Tibial artery (tissue), 4 donors: ENCODE measurements around the gene CPOX.
"Not testable (repeated sequence)": the region's sequence is repeated elsewhere in the genome, so short reads cannot be mapped to it uniquely, and the experiment has no call there.

Experiments used
- DNase-seq, 2 donors: peaks; one replicate each; pipeline ENCODE4 v3.0.0-alpha.2; 2019
- H3K27ac ChIP-seq, 2 donors: fragments of 200-600 bp; sonication (generic) in 1 of 2; 1 replicate in 1 of 2; 2 replicates in 1 of 2; pipeline ENCODE4 v1.5.1; 2018 to 2019; ENCODE audit warnings: mild to moderate bottlenecking in 1 of 2
- H3K27me3 ChIP-seq, 2 donors: fragments of 200-600 bp; sonication (generic) in 1 of 2; one replicate each; pipeline versions ENCODE4 v1.5.1 to v1.6.0; 2016 to 2019
- H3K36me3 ChIP-seq, 3 donors: fragments of 200-600 bp; sonication (generic) in 2 of 3; one replicate each; pipeline ENCODE4 v1.5.1; 2016 to 2019; ENCODE audit warnings: mild to moderate bottlenecking in 2 of 3
- H3K4me1 ChIP-seq, 4 donors: fragments of 200-600 bp; sonication (generic) in 2 of 4; 1 replicate in 3 of 4; 2 replicates in 1 of 4; pipeline ENCODE4 v1.5.1; 2016 to 2019
- H3K4me3 ChIP-seq, 2 donors: fragments of 200-600 bp; sonication (generic) in 1 of 2; 1 replicate in 1 of 2; 2 replicates in 1 of 2; pipeline ENCODE4 v1.5.1; 2018 to 2019; ENCODE audit warnings: mild to moderate bottlenecking in 2 of 2
- H3K9me3 ChIP-seq, 3 donors: fragments of 200-600 bp; sonication (generic) in 1 of 3; one replicate each; pipeline ENCODE4 v1.5.1; 2016 to 2019
- intact Hi-C: fragments of 100-400 bp; cut with DNase I; formaldehyde crosslinking; loops from one replicate; pipeline ENCODE4 v1.15.0; 2023; ENCODE audit warnings: low total_unique reads
- TF ChIP-seq, protein P1 (sequence below), 2 experiments: fragments of 200-600 bp in 1 of 2; fragments of 450-650 bp in 1 of 2; IDR thresholded peaks; one replicate each; pipeline ENCODE4 v1.5.1; 2017 to 2019; ENCODE audit warnings: antibody characterized with exemption in 2 of 2, mild to moderate bottlenecking in 1 of 2, moderate library complexity in 1 of 2

CPOX gene

DNA sequence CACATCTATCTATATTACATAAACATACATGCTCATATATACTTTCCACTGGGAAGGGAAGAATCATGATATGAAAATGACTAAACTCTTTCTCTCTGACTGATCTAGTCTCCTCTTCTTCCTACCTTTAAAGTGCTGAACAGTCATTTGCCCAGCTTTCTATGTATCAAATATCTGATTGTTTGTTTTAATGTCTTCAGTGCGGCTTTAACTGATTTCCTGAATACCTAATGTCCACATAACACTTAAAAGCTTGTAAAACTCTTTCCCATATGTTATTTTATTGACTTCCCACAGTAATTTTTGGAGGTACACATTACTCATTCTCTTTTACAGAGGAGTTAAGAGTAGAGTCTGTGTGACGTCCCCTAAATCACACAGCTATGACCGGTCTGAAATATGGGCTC lies 28.2 kb downstream of the CPOX start:
- Histone ChIP-seq H3K4me3 (no peak overlapping the region), H3K4me1 (no peaks in the 10 kb centered on the region), H3K27me3 (peaks cover 0 to 2% of the 10 kb centered on the region in 2 donors), H3K9me3 (no peaks in the 10 kb centered on the region), H3K36me3 (no peaks in the 10 kb centered on the region), H3K27ac (no peak overlapping the region)
- no peak for DNase-seq
- intact Hi-C loops = no loop called here
- TF ChIP-seq, protein P1, sequence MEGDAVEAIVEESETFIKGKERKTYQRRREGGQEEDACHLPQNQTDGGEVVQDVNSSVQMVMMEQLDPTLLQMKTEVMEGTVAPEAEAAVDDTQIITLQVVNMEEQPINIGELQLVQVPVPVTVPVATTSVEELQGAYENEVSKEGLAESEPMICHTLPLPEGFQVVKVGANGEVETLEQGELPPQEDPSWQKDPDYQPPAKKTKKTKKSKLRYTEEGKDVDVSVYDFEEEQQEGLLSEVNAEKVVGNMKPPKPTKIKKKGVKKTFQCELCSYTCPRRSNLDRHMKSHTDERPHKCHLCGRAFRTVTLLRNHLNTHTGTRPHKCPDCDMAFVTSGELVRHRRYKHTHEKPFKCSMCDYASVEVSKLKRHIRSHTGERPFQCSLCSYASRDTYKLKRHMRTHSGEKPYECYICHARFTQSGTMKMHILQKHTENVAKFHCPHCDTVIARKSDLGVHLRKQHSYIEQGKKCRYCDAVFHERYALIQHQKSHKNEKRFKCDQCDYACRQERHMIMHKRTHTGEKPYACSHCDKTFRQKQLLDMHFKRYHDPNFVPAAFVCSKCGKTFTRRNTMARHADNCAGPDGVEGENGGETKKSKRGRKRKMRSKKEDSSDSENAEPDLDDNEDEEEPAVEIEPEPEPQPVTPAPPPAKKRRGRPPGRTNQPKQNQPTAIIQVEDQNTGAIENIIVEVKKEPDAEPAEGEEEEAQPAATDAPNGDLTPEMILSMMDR (IDR thresholded peaks at IDR 0.05) = no peak

DNA sequence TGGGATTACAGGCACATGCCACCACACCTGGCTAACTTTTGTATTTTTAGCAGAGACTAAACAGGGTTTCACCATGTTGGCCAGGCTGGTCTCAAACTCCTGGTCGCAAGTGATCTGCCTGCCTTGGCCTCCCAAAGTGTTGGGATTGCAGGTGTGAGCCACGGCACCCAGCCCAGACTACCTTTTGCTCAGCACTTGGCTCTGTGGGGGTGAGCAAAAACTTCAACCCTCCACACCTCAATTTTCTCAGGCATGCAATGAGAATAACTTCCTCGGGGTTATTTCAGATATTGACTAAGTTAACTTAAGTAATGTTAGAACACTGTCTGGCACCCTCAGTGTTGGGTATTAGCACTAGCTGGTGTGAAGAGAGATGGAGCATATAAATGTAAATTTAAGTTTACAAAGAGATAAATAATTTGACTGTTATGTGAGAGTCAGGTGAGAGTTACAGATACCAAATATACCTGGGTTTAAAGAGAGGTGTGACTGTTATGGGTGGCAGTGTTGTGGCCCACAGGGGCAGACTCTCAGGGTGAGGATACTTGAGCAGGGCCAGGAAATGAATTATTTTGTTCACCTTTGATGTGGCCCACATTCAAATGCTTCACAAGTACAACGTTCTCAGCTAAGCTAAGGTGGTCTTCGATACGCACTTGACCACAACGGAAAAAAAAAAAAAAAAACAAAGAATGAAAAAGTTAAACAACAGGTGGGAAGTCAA lies 29.0 kb downstream of the CPOX start:
- Histone ChIP-seq H3K27ac (no peak overlapping the region), H3K27me3 (peaks cover 0 to 2% of the 10 kb centered on the region in 2 donors), H3K4me3 (no peak overlapping the region), H3K9me3 (no peaks in the 10 kb centered on the region), H3K36me3 (no peaks in the 10 kb centered on the region), H3K4me1 (no peaks in the 10 kb centered on the region)
- no peak for DNase-seq
- intact Hi-C loops = no loop called here
- TF ChIP-seq, protein P1 (IDR thresholded peaks at IDR 0.05) = no peak

DNA sequence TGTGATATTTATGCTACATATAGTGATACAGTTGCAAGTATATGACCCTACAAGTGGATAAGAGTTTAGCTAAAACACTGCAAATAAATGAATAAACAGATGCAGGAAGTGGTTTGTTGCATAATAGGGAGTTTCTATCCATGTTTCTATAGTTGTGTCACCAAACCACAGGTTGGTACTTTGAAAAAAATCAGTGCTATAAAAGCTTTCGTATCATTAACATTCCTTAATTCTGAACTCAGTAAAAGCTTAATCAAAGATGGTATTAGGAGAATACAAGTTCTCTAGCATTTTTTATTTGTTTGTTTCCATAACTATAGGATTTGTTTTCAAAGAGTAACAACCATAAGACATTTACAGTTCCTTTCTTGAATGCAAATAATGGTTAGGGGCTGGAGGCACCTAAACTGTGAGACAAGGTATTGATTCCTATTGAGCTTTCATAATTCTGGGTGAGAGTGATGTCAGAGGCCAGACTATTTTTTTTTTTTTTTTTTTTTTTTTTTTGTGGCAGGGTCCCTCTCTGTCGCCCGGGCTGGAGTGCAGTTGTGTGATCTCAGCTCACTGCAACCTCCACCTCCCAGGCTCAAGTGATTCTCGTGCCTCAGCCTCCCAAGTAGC lies 29.6 kb downstream of the CPOX start:
- no peaks in the 10 kb centered on the region for H3K4me1 ChIP-seq
- no peaks in the 10 kb centered on the region for H3K36me3 ChIP-seq
- TF ChIP-seq, protein P1 (IDR thresholded peaks at IDR 0.05) = no peak
- intact Hi-C loops = no loop called here
- H3K27ac ChIP-seq = no peak overlapping the region
- H3K9me3 ChIP-seq = no peaks in the 10 kb centered on the region
- H3K4me3 ChIP-seq = no peak overlapping the region
- H3K27me3 ChIP-seq = peaks cover 0 to 2% of the 10 kb centered on the region in 2 donors
- DNase-seq = no peak

DNA sequence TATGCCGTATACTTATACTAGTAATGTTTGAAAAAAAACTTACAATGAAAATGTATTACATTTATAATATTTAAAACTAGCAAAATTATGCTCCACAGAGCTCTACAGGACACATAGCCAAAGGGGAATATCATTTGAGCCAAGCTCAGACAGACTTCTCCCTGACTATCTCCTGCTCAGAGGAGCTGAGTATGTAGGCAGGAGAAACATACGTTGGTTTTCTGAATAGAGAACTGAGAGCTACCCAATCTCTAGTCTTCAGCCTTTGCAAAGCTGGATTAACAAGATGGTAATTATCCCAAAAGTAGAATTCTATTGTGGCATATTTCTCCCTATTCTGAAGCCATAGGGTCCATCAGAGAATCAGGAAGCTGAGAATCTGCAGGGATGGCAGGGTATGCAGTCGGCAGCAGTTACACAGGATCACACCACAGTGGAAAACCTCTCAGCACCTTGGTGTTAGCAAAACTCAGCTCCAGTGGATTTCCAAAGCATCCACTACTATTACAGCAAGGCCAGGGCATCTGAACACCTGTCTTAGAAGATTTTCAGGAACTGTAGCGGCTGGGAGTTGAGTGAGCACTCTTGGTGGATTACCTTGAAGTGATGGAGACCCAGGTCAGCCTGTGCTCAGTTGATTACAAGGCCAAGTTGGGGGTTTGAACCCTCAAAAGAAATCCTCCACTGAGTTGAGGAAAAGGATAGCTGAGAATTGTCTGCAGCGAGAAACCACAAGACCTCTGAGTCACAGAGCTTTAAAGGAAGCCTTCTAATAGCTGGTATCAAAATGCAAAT lies 31.5 kb downstream of the CPOX start:
- no peaks in the 10 kb centered on the region for H3K36me3 ChIP-seq
- H3K9me3 ChIP-seq = no peaks in the 10 kb centered on the region
- intact Hi-C loops = no loop called here
- DNase-seq = no peak
- no peaks in the 10 kb centered on the region for H3K4me1 ChIP-seq
- H3K27me3 ChIP-seq = peaks cover 0 to 2% of the 10 kb centered on the region in 2 donors
- no peak overlapping the region for H3K27ac ChIP-seq
- H3K4me3 ChIP-seq = no peak overlapping the region
- TF ChIP-seq, protein P1 (IDR thresholded peaks at IDR 0.05) = no peak

DNA sequence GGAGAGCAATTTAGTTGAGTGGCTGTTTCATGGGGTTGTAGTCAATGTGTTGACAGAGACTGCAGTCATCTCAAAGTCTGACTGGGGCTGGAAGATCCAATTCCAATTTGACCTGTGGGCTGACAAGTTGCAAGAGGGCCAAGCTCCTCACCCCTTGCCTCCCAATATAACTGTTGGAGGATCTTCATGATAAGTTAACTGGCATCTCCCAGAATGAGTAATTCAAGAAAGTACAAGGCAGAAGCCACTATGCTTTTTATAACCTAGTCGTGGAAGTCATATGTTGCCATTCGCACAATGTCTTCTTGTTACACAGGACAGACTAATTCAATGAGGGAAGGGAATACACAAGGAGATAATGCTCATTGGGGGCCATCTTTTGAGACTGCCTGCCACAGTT lies 32.5 kb downstream of the CPOX start:
- Histone ChIP-seq H3K4me3 (no peak overlapping the region), H3K9me3 (no peaks in the 10 kb centered on the region), H3K27ac (no peak overlapping the region), H3K27me3 (peaks cover 0 to 2% of the 10 kb centered on the region in 2 donors), H3K36me3 (no peaks in the 10 kb centered on the region), H3K4me1 (no peaks in the 10 kb centered on the region)
- intact Hi-C loops = no loop called here
- TF ChIP-seq, protein P1 (IDR thresholded peaks at IDR 0.05) = no peak
- no peak for DNase-seq

DNA sequence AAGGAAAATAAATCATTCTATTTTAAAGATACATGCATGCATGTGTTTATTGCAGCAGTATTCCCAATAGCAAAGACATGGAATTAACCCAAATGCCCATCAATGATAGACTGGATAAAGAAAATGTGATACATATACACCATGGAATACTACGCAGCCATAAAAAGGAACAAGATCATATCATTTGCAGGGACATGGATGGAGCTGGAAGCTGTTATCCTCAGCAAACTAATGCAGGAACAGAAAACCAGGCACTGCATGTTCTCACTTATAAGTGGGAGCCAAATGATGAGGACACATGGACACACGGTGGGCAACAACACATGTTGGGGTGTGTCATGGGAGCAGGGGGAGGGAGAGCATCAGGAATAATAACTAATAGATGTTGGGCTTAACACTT lies 33.6 kb downstream of the CPOX start:
- H3K9me3 ChIP-seq, H3K36me3 ChIP-seq, intact Hi-C loops, DNase-seq, H3K4me1 ChIP-seq, H3K4me3 ChIP-seq, H3K27ac ChIP-seq, H3K27me3 ChIP-seq: not testable (repeated sequence)
